Measurements from ENCODE around the gene SP7.

- TF ChIP-seq E2F4 (IDR thresholded peaks at IDR 0.05; ENCODE audit: low read depth, low read length) (no peak), RFX5 (IDR thresholded peaks at IDR 0.05; ENCODE audit: low read depth, low read length) (no peak), ESRRA (IDR thresholded peaks at IDR 0.05; ENCODE audit: low read length) (no peak), POLR2AphosphoS5 (IDR thresholded peaks at IDR 0.05; ENCODE audit: low read length) (no peak), IRF3 (IDR thresholded peaks at IDR 0.05) (no peak), ZBTB33 (IDR thresholded peaks at IDR 0.05) (no peak), POLR2A (IDR thresholded peaks at IDR 0.05; ENCODE audit: low read depth, low read length) (no peak), EP300 (IDR thresholded peaks at IDR 0.05; ENCODE audit: borderline replicate concordance in 1 of 2, control insufficient read depth in 1 of 2, low read depth in 2 of 2, low read length in 2 of 2) (no peak), ZZZ3 (IDR thresholded peaks at IDR 0.05; ENCODE audit: control insufficient read depth, insufficient read length, low read depth) (no peak), LARP7 (IDR thresholded peaks at IDR 0.05) (no peak)
These were observed 33.3 kb downstream of the SP7 start for GRCh38 chr12:53302903-53303302.
